K562 (cell line): ENCODE data around the gene COG3. TPM values are rescaled to one million over a fixed set of nuclear protein-coding genes. Genes with fewer than 3 reads are reported as not detected.

Experiments
- ATF1 ChIP-seq, 2 experiments: fragments of 450-650 bp in 1 of 2; IDR thresholded peaks; 2 replicates each; pipeline ENCODE4 v1.6.1; 2016; ENCODE audit warnings: missing compliant biosample characterization in 1 of 2, missing genetic modification characterization in 1 of 2
- BRD4 ChIP-seq: fragments of 200-600 bp; sonication (generic); IDR thresholded peaks from 2 replicates; pipeline ENCODE4 v1.6.1; 2017; ENCODE audit warnings: inconsistent platforms
- C11orf30 ChIP-seq: fragments of 450-650 bp; IDR thresholded peaks from 2 replicates; pipeline ENCODE4 v1.6.1; 2016; ENCODE audit warnings: low read depth, mild to moderate bottlenecking
- CBX3 ChIP-seq, 2 experiments: IDR thresholded peaks; 1 replicate in 1 of 2; 2 replicates in 1 of 2; pipeline ENCODE4 v1.6.1; 2012; ENCODE audit warnings: inconsistent platforms in 2 of 2, low read length in 2 of 2, borderline replicate concordance in 1 of 2, control low read depth in 1 of 2
- PBX2 ChIP-seq, 2 experiments: IDR thresholded peaks in 1 of 2; conservative IDR thresholded peaks in 1 of 2; 2 replicates each; pipeline ENCODE4 v1.6.1; 2016; ENCODE audit warnings: low read depth in 2 of 2, mild to moderate bottlenecking in 1 of 2, missing compliant biosample characterization in 1 of 2, missing genetic modification characterization in 1 of 2, moderate library complexity in 1 of 2
- PHF20 ChIP-seq: fragments of 450-650 bp; IDR thresholded peaks from 2 replicates; pipeline ENCODE4 v1.6.1; 2018; ENCODE audit not compliant: partially characterized antibody
- RAD21 ChIP-seq, 2 experiments: fragments of 250-450 bp in 1 of 2; fragments of 450-650 bp in 1 of 2; sonication (Bioruptor Pico) in 1 of 2; formaldehyde crosslinking in 1 of 2; IDR thresholded peaks in 1 of 2; conservative IDR thresholded peaks in 1 of 2; 2 replicates each; pipeline versions ENCODE4 v1.4.0 to v1.8.0; 2020 to 2022; ENCODE audit warnings: mild to moderate bottlenecking in 2 of 2, moderate library complexity in 1 of 2
- STAT5A ChIP-seq: IDR thresholded peaks from 2 replicates; pipeline ENCODE4 v1.6.1; 2012; ENCODE audit warnings: low read length, inconsistent platforms, borderline replicate concordance
- SUPT5H ChIP-seq: fragments of 450-650 bp; IDR thresholded peaks from 2 replicates; pipeline ENCODE4 v1.6.1; 2016
- ZFX ChIP-seq: sonication (generic); formaldehyde crosslinking; IDR thresholded peaks from 2 replicates; pipeline ENCODE4 v1.8.0; 2022; ENCODE audit warnings: mild to moderate bottlenecking, missing genetic modification reagents, moderate library complexity
- polyA plus RNA-seq, 8 experiments: library from polyadenylated mRNA; depleted of rRNA in 4 of 8; stranded (reverse) in 5 of 8; unstranded in 3 of 8; fragments of >200 nt; fragmentation: Nextera tagmentation in 2 of 8; fragmentation: Illumina TruSeq in 1 of 8; extraction: Ambion mirVana in 2 of 8; extraction: Trizol in 1 of 8; gene quantifications; 2 replicates each; pipeline versions ENCODE4 v1.2.1 to v1.2.3, GENCODE V29; 2011 to 2014; ENCODE audit warnings: inconsistent platforms in 1 of 8, missing spikeins in 1 of 8
- total RNA-seq, 7 experiments: library from RNA; depleted of rRNA in 6 of 7; stranded (reverse); fragments of >200 nt in 6 of 7; fragmentation: Illumina TruSeq in 2 of 7; extraction: Trizol in 2 of 7; gene quantifications; 2 replicates each; pipeline versions ENCODE4 v1.2.1 to v1.2.3, GENCODE V29; 2011 to 2021; ENCODE audit warnings: low replicate concordance in 1 of 7
- TF ChIP-seq, protein P1 (sequence below): sonication (generic); formaldehyde crosslinking; IDR thresholded peaks from 2 replicates; pipeline ENCODE4 v1.8.0; 2023; ENCODE audit warnings: mild to moderate bottlenecking, missing genetic modification reagents
- TF ChIP-seq, protein P2 (sequence below): sonication (generic); formaldehyde crosslinking; IDR thresholded peaks from 2 replicates; pipeline ENCODE4 v1.8.0; 2022; ENCODE audit warnings: missing genetic modification reagents, mild to moderate bottlenecking, moderate library complexity, borderline replicate concordance
- TF ChIP-seq, protein P3 (sequence below): fragments of 250-450 bp; sonication (Bioruptor Pico); IDR thresholded peaks from 2 replicates; pipeline ENCODE4 v1.8.0; 2021; ENCODE audit warnings: moderate library complexity, mild to moderate bottlenecking, inconsistent platforms
- TF ChIP-seq, protein P4 (sequence below): fragments of 450-650 bp; IDR thresholded peaks from 2 replicates; pipeline ENCODE4 v1.6.1; 2014; ENCODE audit warnings: low read depth, mild to moderate bottlenecking, moderate library complexity, borderline replicate concordance

The COG3 gene
- total and polyA plus RNA-seq, 9 of the 15 experiments (the other 6 are each of a cell fraction or from before 2014, with no cell fraction given): 3.9 to 22.9 (median 14.5) TPM

DNA sequence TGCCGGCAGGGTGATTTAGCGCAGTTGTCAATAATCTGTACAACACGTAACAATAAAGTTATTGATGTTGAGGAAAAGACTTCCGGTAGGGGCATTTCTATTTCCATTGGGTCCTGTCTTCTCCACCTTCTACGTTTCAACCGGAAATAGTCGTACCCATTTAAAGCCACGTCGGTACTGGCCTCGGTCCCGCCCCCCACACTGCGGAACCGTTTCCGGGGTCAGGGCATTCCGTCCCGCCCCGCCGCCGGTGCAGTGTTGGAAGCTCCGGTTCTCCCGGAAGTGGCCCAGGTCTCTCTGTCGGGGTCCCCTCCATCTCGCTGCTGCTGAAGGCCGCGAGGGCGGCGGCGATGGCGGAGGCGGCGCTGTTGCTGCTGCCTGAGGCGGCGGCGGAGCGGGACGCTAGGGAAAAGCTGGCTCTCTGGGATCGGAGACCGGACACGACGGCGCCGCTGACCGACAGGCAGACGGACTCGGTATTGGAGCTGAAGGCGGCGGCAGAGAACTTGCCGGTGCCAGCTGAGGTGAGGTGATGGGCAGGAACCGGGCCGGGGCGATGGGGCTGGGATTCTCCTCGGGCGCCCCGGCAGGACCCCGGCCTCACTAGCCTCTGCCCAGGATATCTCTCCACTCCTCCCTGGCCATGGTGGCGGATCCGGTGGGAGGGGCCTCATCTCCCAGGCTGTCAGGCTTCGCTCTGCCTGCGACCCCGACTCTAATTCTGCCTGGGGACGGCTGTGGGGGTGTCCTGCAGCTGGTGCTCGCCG is at the start of gene COG3 (continued):
- TF ChIP-seq, protein P1, sequence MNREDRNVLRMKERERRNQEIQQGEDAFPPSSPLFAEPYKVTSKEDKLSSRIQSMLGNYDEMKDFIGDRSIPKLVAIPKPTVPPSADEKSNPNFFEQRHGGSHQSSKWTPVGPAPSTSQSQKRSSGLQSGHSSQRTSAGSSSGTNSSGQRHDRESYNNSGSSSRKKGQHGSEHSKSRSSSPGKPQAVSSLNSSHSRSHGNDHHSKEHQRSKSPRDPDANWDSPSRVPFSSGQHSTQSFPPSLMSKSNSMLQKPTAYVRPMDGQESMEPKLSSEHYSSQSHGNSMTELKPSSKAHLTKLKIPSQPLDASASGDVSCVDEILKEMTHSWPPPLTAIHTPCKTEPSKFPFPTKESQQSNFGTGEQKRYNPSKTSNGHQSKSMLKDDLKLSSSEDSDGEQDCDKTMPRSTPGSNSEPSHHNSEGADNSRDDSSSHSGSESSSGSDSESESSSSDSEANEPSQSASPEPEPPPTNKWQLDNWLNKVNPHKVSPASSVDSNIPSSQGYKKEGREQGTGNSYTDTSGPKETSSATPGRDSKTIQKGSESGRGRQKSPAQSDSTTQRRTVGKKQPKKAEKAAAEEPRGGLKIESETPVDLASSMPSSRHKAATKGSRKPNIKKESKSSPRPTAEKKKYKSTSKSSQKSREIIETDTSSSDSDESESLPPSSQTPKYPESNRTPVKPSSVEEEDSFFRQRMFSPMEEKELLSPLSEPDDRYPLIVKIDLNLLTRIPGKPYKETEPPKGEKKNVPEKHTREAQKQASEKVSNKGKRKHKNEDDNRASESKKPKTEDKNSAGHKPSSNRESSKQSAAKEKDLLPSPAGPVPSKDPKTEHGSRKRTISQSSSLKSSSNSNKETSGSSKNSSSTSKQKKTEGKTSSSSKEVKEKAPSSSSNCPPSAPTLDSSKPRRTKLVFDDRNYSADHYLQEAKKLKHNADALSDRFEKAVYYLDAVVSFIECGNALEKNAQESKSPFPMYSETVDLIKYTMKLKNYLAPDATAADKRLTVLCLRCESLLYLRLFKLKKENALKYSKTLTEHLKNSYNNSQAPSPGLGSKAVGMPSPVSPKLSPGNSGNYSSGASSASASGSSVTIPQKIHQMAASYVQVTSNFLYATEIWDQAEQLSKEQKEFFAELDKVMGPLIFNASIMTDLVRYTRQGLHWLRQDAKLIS (CRISPR knock-in tag): 0 out of 2 replicates have a peak, but pooled peaks have one; percentile 40
- TF ChIP-seq CBX3 (IDR thresholded peaks at IDR 0.05; ENCODE audit: borderline replicate concordance in 1 of 2, low read length in 2 of 2) (peak in 1 of 2 experiments; percentile 44; a peak in 1 of 3 replicates), RAD21 (CRISPR knock-in tag; conservative IDR thresholded peaks at IDR 0.05 in 1 of 2, IDR thresholded peaks at IDR 0.05 in 1 of 2) (0 out of 4 replicates have a peak, but pooled peaks of 1 of the 2 experiments have one; percentile 15), PHF20 (peak; percentile 74), PBX2 (CRISPR knock-in tag; IDR thresholded peaks at IDR 0.05; ENCODE audit: low read depth) (no peak), PBX2 (tag; conservative IDR thresholded peaks at IDR 0.05; ENCODE audit: low read depth) (peak; percentile 91), SUPT5H (peak; percentile 82), STAT5A (no peak), ATF1 (CRISPR knock-in tag; IDR thresholded peaks at IDR 0.05) (no peak), ATF1 (tag; IDR thresholded peaks at IDR 0.05) (peak; percentile 89), BRD4 (peak; percentile 67; the same call in 1 of the 2 replicates), C11orf30 (peak; percentile 55; the same call in 1 of the 2 replicates), ZFX (CRISPR knock-in tag) (peak; percentile 77)
- TF ChIP-seq, protein P2, sequence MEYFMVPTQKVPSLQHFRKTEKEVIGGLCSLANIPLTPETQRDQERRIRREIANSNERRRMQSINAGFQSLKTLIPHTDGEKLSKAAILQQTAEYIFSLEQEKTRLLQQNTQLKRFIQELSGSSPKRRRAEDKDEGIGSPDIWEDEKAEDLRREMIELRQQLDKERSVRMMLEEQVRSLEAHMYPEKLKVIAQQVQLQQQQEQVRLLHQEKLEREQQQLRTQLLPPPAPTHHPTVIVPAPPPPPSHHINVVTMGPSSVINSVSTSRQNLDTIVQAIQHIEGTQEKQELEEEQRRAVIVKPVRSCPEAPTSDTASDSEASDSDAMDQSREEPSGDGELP (CRISPR knock-in tag): peak; percentile 67
- TF ChIP-seq, protein P3, sequence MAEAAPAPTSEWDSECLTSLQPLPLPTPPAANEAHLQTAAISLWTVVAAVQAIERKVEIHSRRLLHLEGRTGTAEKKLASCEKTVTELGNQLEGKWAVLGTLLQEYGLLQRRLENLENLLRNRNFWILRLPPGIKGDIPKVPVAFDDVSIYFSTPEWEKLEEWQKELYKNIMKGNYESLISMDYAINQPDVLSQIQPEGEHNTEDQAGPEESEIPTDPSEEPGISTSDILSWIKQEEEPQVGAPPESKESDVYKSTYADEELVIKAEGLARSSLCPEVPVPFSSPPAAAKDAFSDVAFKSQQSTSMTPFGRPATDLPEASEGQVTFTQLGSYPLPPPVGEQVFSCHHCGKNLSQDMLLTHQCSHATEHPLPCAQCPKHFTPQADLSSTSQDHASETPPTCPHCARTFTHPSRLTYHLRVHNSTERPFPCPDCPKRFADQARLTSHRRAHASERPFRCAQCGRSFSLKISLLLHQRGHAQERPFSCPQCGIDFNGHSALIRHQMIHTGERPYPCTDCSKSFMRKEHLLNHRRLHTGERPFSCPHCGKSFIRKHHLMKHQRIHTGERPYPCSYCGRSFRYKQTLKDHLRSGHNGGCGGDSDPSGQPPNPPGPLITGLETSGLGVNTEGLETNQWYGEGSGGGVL (CRISPR knock-in tag): no peak
- TF ChIP-seq, protein P4, sequence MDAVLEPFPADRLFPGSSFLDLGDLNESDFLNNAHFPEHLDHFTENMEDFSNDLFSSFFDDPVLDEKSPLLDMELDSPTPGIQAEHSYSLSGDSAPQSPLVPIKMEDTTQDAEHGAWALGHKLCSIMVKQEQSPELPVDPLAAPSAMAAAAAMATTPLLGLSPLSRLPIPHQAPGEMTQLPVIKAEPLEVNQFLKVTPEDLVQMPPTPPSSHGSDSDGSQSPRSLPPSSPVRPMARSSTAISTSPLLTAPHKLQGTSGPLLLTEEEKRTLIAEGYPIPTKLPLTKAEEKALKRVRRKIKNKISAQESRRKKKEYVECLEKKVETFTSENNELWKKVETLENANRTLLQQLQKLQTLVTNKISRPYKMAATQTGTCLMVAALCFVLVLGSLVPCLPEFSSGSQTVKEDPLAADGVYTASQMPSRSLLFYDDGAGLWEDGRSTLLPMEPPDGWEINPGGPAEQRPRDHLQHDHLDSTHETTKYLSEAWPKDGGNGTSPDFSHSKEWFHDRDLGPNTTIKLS: peak; percentile 100
